ENCODE measurements around the gene PLXNB3. TPM values are rescaled to one million over a fixed set of nuclear protein-coding genes. Genes with fewer than 3 reads are reported as not detected.

The PLXNB3 gene
- total and polyA plus RNA-seq, 2 of the 13 experiments (the other 11 are each of a cell fraction or from before 2014, with no cell fraction given), result 3.0 to 6.9 TPM

DNA sequence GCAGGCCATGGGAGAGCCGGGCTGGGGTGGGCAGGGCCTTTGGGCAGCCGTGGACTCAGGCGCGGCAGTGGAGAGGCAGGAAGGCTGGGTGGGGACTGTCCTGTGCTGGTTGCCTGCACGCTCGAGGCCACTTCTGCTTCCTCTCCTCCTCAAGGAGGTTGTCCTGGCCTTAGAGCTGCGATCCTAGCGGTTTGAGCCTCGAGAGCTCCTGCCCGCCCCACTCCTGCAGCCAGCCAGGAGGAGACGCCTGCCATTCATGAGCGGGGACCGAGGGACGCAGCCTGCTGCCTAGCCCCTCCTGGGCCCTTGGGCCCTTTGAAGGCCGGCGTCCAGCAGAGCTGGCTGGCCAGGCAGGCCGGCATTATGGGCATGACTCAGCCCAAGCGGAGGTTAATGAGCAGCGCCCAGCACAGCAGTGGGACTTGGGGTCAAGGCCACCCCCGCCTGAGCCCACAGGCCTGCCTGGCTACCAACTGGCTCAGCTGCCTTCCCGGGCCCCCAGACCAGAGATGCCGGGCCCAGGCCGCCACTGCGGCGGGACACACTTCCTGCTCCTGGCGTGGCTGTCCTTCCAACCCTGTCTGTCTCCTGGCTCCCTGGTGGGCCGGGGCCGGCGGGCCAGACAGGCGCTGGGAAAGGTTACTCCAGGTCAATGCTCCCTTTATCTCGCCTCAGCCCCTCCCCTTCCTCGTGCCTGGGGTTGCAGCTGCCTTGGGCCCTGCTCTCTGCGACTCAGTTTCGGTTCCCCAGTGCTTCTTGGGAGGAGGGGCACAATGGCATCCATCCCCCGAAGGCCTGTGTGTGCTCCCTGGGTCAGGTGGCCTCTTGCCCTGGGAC lies 37.5 kb upstream of the PLXNB3 start (continued):
- TF ChIP-seq, protein P1, sequence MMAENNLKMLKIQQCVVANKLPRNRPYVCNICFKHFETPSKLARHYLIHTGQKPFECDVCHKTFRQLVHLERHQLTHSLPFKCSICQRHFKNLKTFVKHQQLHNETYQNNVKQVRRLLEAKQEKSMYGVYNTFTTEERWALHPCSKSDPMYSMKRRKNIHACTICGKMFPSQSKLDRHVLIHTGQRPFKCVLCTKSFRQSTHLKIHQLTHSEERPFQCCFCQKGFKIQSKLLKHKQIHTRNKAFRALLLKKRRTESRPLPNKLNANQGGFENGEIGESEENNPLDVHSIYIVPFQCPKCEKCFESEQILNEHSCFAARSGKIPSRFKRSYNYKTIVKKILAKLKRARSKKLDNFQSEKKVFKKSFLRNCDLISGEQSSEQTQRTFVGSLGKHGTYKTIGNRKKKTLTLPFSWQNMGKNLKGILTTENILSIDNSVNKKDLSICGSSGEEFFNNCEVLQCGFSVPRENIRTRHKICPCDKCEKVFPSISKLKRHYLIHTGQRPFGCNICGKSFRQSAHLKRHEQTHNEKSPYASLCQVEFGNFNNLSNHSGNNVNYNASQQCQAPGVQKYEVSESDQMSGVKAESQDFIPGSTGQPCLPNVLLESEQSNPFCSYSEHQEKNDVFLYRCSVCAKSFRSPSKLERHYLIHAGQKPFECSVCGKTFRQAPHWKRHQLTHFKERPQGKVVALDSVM (CRISPR knock-in tag; IDR thresholded peaks at IDR 0.05), result no peak
- TF ChIP-seq HNF4A (CRISPR knock-in tag; IDR thresholded peaks at IDR 0.05), result peak; percentile 62
- no peak for TF ChIP-seq ZNF44 (CRISPR knock-in tag; IDR thresholded peaks at IDR 0.05)
- TF ChIP-seq, protein P2, sequence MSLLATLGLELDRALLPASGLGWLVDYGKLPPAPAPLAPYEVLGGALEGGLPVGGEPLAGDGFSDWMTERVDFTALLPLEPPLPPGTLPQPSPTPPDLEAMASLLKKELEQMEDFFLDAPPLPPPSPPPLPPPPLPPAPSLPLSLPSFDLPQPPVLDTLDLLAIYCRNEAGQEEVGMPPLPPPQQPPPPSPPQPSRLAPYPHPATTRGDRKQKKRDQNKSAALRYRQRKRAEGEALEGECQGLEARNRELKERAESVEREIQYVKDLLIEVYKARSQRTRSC (CRISPR knock-in tag; IDR thresholded peaks at IDR 0.05; ENCODE audit: low read depth), result no peak
- no peak for TF ChIP-seq ZNF891 (CRISPR knock-in tag; IDR thresholded peaks at IDR 0.05)
- no peak for TF ChIP-seq JUNB (CRISPR knock-in tag; IDR thresholded peaks at IDR 0.05; ENCODE audit: borderline replicate concordance)
- no peak for TF ChIP-seq PHF5A (CRISPR knock-in tag; IDR thresholded peaks at IDR 0.05; ENCODE audit: low read depth, unreplicated experiment)
- TF ChIP-seq NCOR1 (IDR thresholded peaks at IDR 0.05; ENCODE audit: borderline replicate concordance, low read length), result peak; percentile 38; the same call in 1 of the 2 replicates
- TF ChIP-seq ARNT (IDR thresholded peaks at IDR 0.05), result no peak
- TF ChIP-seq JUN (CRISPR knock-in tag; IDR thresholded peaks at IDR 0.05), result no peak
- TF ChIP-seq SKI (IDR thresholded peaks at IDR 0.05; ENCODE audit: partially characterized antibody), result peak; percentile 95
- no peak for TF ChIP-seq ZMAT5 (CRISPR knock-in tag; IDR thresholded peaks at IDR 0.05; ENCODE audit: borderline replicate concordance, low read depth)
- no peak for TF ChIP-seq SUZ12 (IDR thresholded peaks at IDR 0.05; ENCODE audit: low read depth, low read length)
- TF ChIP-seq CHCHD3 (CRISPR knock-in tag; IDR thresholded peaks at IDR 0.05), result no peak
- TF ChIP-seq MTF2 (CRISPR knock-in tag; IDR thresholded peaks at IDR 0.05; ENCODE audit: borderline replicate concordance), result 0 out of 2 replicates have a peak, but pooled peaks have one; percentile 29
- TF ChIP-seq ZNF441 (CRISPR knock-in tag; IDR thresholded peaks at IDR 0.05; ENCODE audit: borderline replicate concordance), result no peak
- TF ChIP-seq CBFB (CRISPR knock-in tag; IDR thresholded peaks at IDR 0.05), result peak; percentile 62; the same call in 1 of the 2 replicates
- TF ChIP-seq FIP1L1 (IDR thresholded peaks at IDR 0.05; ENCODE audit: borderline replicate concordance, insufficient read depth, low read depth, low read length), result no peak
- no peak for TF ChIP-seq PTBP1 (IDR thresholded peaks at IDR 0.05; ENCODE audit: low read depth, low read length, poor library complexity, severe bottlenecking)
- peak; percentile 78 for TF ChIP-seq ZC3H13 (CRISPR knock-in tag; IDR thresholded peaks at IDR 0.05)
- TF ChIP-seq MEF2D (CRISPR knock-in tag; IDR thresholded peaks at IDR 0.05), result no peak
- TF ChIP-seq ZZZ3 (CRISPR knock-in tag; IDR thresholded peaks at IDR 0.05; ENCODE audit: borderline replicate concordance), result no peak
- no peak for TF ChIP-seq ZBTB7A (CRISPR knock-in tag; IDR thresholded peaks at IDR 0.05)
- TF ChIP-seq KDM4B (CRISPR knock-in tag; IDR thresholded peaks at IDR 0.05), result no peak
- no peak; the same call in 1 of the 2 replicates for TF ChIP-seq ZNF724P (CRISPR knock-in tag; IDR thresholded peaks at IDR 0.05; ENCODE audit: borderline replicate concordance)
- TF ChIP-seq MLLT10 (CRISPR knock-in tag; IDR thresholded peaks at IDR 0.05), result no peak
- TF ChIP-seq REXO4 (CRISPR knock-in tag; IDR thresholded peaks at IDR 0.05; ENCODE audit: borderline replicate concordance), result no peak
- TF ChIP-seq ZNF564 (CRISPR knock-in tag; IDR thresholded peaks at IDR 0.05), result no peak
- TF ChIP-seq POLR2AphosphoS5 (IDR thresholded peaks at IDR 0.05; ENCODE audit: low read depth, low read length), result 0 out of 2 replicates have a peak, but pooled peaks have one; percentile 36
- TF ChIP-seq ZNF737 (CRISPR knock-in tag; IDR thresholded peaks at IDR 0.05; ENCODE audit: borderline replicate concordance), result no peak

Measured in HepG2 (cell line).